ENCODE data around the gene SH3BGRL2.
"Not testable (repeated sequence)": the region's sequence is repeated elsewhere in the genome, so short reads cannot be mapped to it uniquely, and the experiment has no call there.

SH3BGRL2 gene

GRCh38 chr6:79735183-79735582 lies 104.1 kb downstream of the SH3BGRL2 start:
- Mint-ChIP-seq H3K4me1 (ENCODE audit: low read depth) (no peaks in the 10 kb centered on the region), H3K27me3 (ENCODE audit: low read depth) (peaks cover 2% of the 10 kb centered on the region), H3K36me3 (ENCODE audit: low read depth) (no peaks in the 10 kb centered on the region), H3K4me3 (no peak overlapping the region), H3K9me3 (no peaks in the 10 kb centered on the region), H3K27ac (no peak overlapping the region)
- no peak for DNase-seq (ENCODE audit: low spot score)

GRCh38 chr6:79737172-79737571 lies 106.0 kb downstream of the SH3BGRL2 start:
- Mint-ChIP-seq H3K9me3 (no peaks in the 10 kb centered on the region), H3K27ac (no peak overlapping the region), H3K4me1 (ENCODE audit: low read depth) (no peaks in the 10 kb centered on the region), H3K36me3 (ENCODE audit: low read depth) (no peaks in the 10 kb centered on the region), H3K4me3 (no peak overlapping the region), H3K27me3 (ENCODE audit: low read depth) (no peaks in the 10 kb centered on the region)
- DNase-seq (ENCODE audit: low spot score): no peak

- Mint-ChIP-seq H3K27ac (no peak overlapping the region), H3K4me1 (ENCODE audit: low read depth) (no peaks in the 10 kb centered on the region), H3K27me3 (ENCODE audit: low read depth) (no peaks in the 10 kb centered on the region), H3K36me3 (ENCODE audit: low read depth) (no peaks in the 10 kb centered on the region), H3K4me3 (no peak overlapping the region), H3K9me3 (no peaks in the 10 kb centered on the region)
- DNase-seq (ENCODE audit: low spot score): no peak
Measured at GRCh38 chr6:79742030-79742429, 110.9 kb downstream of the SH3BGRL2 start.

- not testable (repeated sequence) for H3K36me3 Mint-ChIP-seq (ENCODE audit: low read depth); H3K9me3 Mint-ChIP-seq; DNase-seq (ENCODE audit: low spot score); H3K4me1 Mint-ChIP-seq (ENCODE audit: low read depth); H3K27ac Mint-ChIP-seq; H3K4me3 Mint-ChIP-seq; H3K27me3 Mint-ChIP-seq (ENCODE audit: low read depth)
Measured at GRCh38 chr6:79745282-79745681, 114.2 kb downstream of the SH3BGRL2 start.

GRCh38 chr6:79746325-79746724 lies 115.2 kb downstream of the SH3BGRL2 start:
- not testable (repeated sequence) for H3K27ac Mint-ChIP-seq; H3K27me3 Mint-ChIP-seq (ENCODE audit: low read depth); DNase-seq (ENCODE audit: low spot score); H3K36me3 Mint-ChIP-seq (ENCODE audit: low read depth); H3K4me1 Mint-ChIP-seq (ENCODE audit: low read depth); H3K9me3 Mint-ChIP-seq; H3K4me3 Mint-ChIP-seq

GRCh38 chr6:79750806-79751205 lies 119.7 kb downstream of the SH3BGRL2 start:
- DNase-seq (ENCODE audit: low spot score): no peak
- H3K9me3 Mint-ChIP-seq: no peaks in the 10 kb centered on the region
- H3K4me3 Mint-ChIP-seq: no peak overlapping the region
- no peak overlapping the region for H3K27ac Mint-ChIP-seq
- H3K4me1 Mint-ChIP-seq (ENCODE audit: low read depth): no peaks in the 10 kb centered on the region
- no peaks in the 10 kb centered on the region for H3K36me3 Mint-ChIP-seq (ENCODE audit: low read depth)
- H3K27me3 Mint-ChIP-seq (ENCODE audit: low read depth): peaks cover 3% of the 10 kb centered on the region

Measured in T-helper 2 cell treated with Interferon-gamma antibody and Interleukin-4, amounts not matched to agents 5 μg/mL and 100 μg/mL, for 36 hours (primary cell).